Heart right ventricle (tissue), 16 donors: Measurements from ENCODE around the gene ASB5. TPM values are rescaled to one million over a fixed set of nuclear protein-coding genes. Genes with fewer than 3 reads are reported as not detected.

Source experiments
- ATAC-seq, 8 donors: fragments of 200-7000 bp; cut with Tn5 transposase; one replicate each; pipeline ENCODE4 v1.9.1; 2020; ENCODE audit warnings: mild to moderate bottlenecking in 8 of 8, moderate library complexity in 8 of 8, moderate number of reproducible peaks in 1 of 8
- DNase-seq, 2 donors: peaks; one replicate each; pipeline ENCODE4 v3.0.0-alpha.2; 2020
- H3K27ac ChIP-seq, 10 donors: fragments of 200-600 bp; sonication (generic) in 2 of 10; one replicate each; pipeline versions ENCODE4 v1.5.0 to v1.8.0; 2020 to 2022; ENCODE audit warnings: mild to moderate bottlenecking in 3 of 10
- H3K27me3 ChIP-seq, 7 donors: fragments of 200-600 bp; one replicate each; pipeline ENCODE4 v1.8.0; 2021 to 2022; ENCODE audit warnings: mild to moderate bottlenecking in 2 of 7
- H3K36me3 ChIP-seq, 9 donors: fragments of 200-600 bp; sonication (generic) in 1 of 9; one replicate each; pipeline versions ENCODE4 v1.5.0 to v1.8.0; 2020 to 2022; ENCODE audit warnings: mild to moderate bottlenecking in 2 of 9
- H3K4me1 ChIP-seq, 9 donors: fragments of 200-600 bp; sonication (generic) in 1 of 9; one replicate each; pipeline versions ENCODE4 v1.5.0 to v1.8.0; 2020 to 2022; ENCODE audit warnings: mild to moderate bottlenecking in 4 of 9
- H3K4me3 ChIP-seq, 10 donors: fragments of 200-600 bp; sonication (generic) in 2 of 10; one replicate each; pipeline versions ENCODE4 v1.5.0 to v1.8.0; 2020 to 2022; ENCODE audit warnings: mild to moderate bottlenecking in 7 of 10, moderate library complexity in 2 of 10
- H3K9me3 ChIP-seq, 11 donors: fragments of 200-600 bp in 10 of 11; sonication (generic) in 2 of 11; one replicate each; pipeline versions ENCODE4 v1.5.0 to v1.8.0; 2013 to 2022; ENCODE audit warnings: mild to moderate bottlenecking in 2 of 11, control low read depth in 1 of 11, moderate library complexity in 1 of 11
- WGBS, 2 donors: extraction: QIAGEN DNeasy Blood & Tissue Kit; methylation state at CpG; one replicate each; pipeline ENCODE4 v1.1.7; 2013; ENCODE audit warnings: inconsistent platforms in 1 of 2; 5-methylcytosine and 5-hydroxymethylcytosine counted together
- intact Hi-C, 10 donors: fragments of 100-400 bp; cut with DNase I; formaldehyde crosslinking; loops; one replicate each; pipeline versions ENCODE4 v1.11.1 to v1.14.2; 2022
- polyA plus RNA-seq, 2 donors: library from polyadenylated mRNA; stranded (reverse); fragments of 200-250 nt; gene quantifications; one replicate each; pipeline ENCODE4 v1.2.3, GENCODE V29; 2013
- total RNA-seq, 10 donors: library from RNA; stranded (reverse); fragmentation: NEBNext Ultra II Directional in 3 of 10; extraction: Animal tissue kit (Norgen Biotek cat#: 25700) in 3 of 10; gene quantifications; one replicate each; pipeline versions ENCODE4 v1.2.1 to v1.2.4, GENCODE V29; 2021 to 2023
- TF ChIP-seq, protein P1 (sequence below), 9 donors: fragments of 200-600 bp; sonication (generic) in 2 of 9; IDR thresholded peaks; one replicate each; pipeline versions ENCODE4 v1.5.0 to v1.8.0; 2021 to 2022; ENCODE audit warnings: antibody characterized with exemption in 9 of 9, mild to moderate bottlenecking in 5 of 9, moderate library complexity in 1 of 9
- donor health status: Arrhythmogenic right ventricular cardiomyopathy.
- donor health status: ischemic (EF 13 %, LVEDD 7.1; RV severe dilation, severe dysfunction).
- donor health status: healthy with polysubstance abuse.
- donor health status: DM: no; HTN: yes; CAD: no.
- donor health status: DM: no; HTN: no; CAD: no.
- donor health status: ischemic (EF 25% LVEDD 6.9; RV normal size, moderate dysfunction).
- donor health status: ischemic (EF 25% LVEDD 5.7; RV mildly dilated, moderate dysfunction).
- donor health status: healthy.
- donor health status: DM: yes; HTN: yes; CAD: no.
- donor health status: Ischemic cardiomyopathy.
- donor health status: ischemic (EF 35%, LVEDD 5.7; RV mildly dilated, moderate dysfunction).
- donor health status: nonischemic (EF 11% LVEDD 7.7; RV severe dilation, severe dysfunction).
- donor health status: DM: yes; HTN: yes; CAD: no.
- donor health status: PGD.
- donor health status: ischemic (EF 29% LVEDD 5.4; RV normal size, mild dysfunction).
- donor health status: nonischemic (EF 23%, LVEDD 6.1; RV moderate dilation, normal function).

The ASB5 gene
- total and polyA plus RNA-seq, 12 donors: 0.95 to 6.5 (median 3.8) TPM

DNA sequence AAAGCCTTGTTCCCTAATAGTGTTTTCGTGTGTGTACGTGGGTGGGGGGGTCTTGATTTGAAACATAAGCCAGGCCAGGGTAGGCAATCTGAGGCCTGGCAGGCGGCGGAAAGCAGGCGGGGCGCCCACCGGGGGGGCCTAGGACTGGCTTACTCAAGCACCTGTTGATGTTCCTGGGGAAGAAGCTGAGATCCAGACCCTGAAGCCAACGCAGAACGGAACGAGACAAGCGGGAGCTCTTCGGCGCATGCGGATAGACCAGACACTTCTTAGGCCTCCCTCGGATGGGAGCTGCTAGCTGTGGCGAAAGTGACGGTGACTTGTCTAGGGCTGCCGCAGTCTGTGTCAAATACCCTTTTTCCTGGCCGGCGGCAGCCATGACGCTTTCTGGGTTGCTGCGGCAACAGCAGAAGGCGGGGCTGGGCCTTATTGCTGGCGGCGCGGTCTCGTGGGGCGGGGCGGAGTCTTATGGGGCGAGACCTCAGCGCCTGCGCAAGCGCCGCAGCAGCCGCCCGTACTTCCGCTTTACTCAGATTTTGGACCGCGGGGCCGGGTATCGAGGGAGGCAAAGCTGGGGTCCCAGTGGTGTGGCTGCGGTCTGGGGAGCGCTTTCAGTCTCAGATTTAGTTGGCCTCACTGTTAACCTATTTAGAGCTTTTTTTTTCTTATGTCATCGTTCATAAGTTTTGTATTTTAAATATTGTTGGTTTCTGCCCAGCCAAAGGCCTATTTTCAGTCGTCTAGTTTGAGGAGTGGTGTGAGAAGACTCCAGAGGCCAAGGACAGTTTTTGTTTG, 73.6 kb downstream of the ASB5 start, which contains the start of gene SPATA4:
SPATA4 (minus strand) TSS at position 402 of the 795 bp plus-strand sequence; CDS start at position 379, 23 bp downstream.
- Histone ChIP-seq H3K36me3 (no peaks in the 10 kb centered on the region), H3K27ac (peak within 1 kb of the TSS in 9 of 10 donors; percentile 41 to 90 (median 82)), H3K9me3 (no peaks in the 10 kb centered on the region), H3K4me1 (peaks cover 0 to 11% (median 5%) of the 10 kb centered on the region in 9 donors), H3K4me3 (peak within 1 kb of the TSS; percentile 32 to 77 (median 67)), H3K27me3 (peaks cover 0 to 6% (median 0%) of the 10 kb centered on the region in 7 donors)
- intact Hi-C loops: loop anchor here in 7 of 10 donors (2.0 to 10.0 kb wide), 8 partner anchors 35 to 1119 kb away; partner anchors contain the start of gene SPCS3 (in 2 of the 7)
- peak; percentile 100 for ATAC-seq
- WGBS, 2 donors: 1% methylated on average over 45 of the region's 45 CpGs
- TF ChIP-seq, protein P1, sequence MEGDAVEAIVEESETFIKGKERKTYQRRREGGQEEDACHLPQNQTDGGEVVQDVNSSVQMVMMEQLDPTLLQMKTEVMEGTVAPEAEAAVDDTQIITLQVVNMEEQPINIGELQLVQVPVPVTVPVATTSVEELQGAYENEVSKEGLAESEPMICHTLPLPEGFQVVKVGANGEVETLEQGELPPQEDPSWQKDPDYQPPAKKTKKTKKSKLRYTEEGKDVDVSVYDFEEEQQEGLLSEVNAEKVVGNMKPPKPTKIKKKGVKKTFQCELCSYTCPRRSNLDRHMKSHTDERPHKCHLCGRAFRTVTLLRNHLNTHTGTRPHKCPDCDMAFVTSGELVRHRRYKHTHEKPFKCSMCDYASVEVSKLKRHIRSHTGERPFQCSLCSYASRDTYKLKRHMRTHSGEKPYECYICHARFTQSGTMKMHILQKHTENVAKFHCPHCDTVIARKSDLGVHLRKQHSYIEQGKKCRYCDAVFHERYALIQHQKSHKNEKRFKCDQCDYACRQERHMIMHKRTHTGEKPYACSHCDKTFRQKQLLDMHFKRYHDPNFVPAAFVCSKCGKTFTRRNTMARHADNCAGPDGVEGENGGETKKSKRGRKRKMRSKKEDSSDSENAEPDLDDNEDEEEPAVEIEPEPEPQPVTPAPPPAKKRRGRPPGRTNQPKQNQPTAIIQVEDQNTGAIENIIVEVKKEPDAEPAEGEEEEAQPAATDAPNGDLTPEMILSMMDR (IDR thresholded peaks at IDR 0.05): no peak
- peak; percentile 94 to 95 for DNase-seq

DNA sequence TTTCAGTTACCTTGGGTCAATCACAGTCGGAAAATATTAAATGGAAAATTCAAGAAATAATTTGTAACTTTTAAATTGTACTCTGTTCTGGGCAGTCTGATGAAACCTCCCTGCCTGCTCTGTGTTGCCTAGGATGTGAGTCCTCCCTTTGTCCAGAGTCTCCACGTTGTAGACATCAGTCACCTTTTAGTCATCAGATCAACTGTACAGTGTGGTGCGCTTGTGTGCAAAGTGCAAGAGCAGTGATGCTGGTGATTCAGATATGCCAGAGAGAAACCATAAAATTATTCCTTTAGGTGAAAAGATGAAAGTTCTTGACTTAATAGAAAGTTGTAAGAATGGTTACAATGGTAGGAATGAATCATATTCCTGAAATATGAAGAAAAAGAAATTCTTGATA, 75.1 kb downstream of the ASB5 start:
- intact Hi-C loops: loop anchor here in 6 of 10 donors (2.0 to 10.0 kb wide), 6 partner anchors 37 to 1121 kb away; partner anchors contain the start of gene SPCS3 (in 1 of the 6)
- Histone ChIP-seq H3K4me1 (peaks cover 0 to 11% (median 5%) of the 10 kb centered on the region in 9 donors), H3K27me3 (peaks cover 0 to 6% (median 0%) of the 10 kb centered on the region in 7 donors), H3K4me3 (no peak overlapping the region), H3K36me3 (no peaks in the 10 kb centered on the region), H3K27ac (no peak overlapping the region), H3K9me3 (no peaks in the 10 kb centered on the region)
- ATAC-seq (no peak), DNase-seq (no peak)
- TF ChIP-seq, protein P1 (IDR thresholded peaks at IDR 0.05): no peak
- 70 to 72% methylated on average over 3 of the region's 3 CpGs for WGBS, 2 donors

DNA sequence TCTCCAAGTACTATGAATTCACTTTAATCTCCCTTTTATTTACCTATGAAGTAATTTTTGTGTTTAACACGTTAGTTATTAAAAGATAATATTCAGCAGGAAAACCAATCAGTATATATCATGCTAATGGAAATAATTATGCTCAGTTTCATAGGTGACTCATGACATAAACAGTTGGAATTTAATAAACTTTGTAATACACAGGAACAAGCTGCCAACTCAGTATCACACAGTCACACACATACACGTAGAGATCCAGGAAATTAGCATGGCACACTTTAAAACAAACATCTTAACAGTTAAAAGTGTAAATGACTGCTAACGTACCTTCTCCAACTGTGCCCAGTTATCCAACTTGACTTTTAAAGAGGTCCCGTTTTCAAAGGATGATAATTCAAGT, 75.9 kb downstream of the ASB5 start:
- WGBS, 2 donors: 30 to 31% methylated on average over 4 of the region's 4 CpGs
- Histone ChIP-seq H3K4me3 (no peak overlapping the region), H3K27me3 (peaks cover 0 to 6% (median 0%) of the 10 kb centered on the region in 7 donors), H3K36me3 (no peaks in the 10 kb centered on the region), H3K27ac (no peak overlapping the region), H3K9me3 (no peaks in the 10 kb centered on the region), H3K4me1 (peaks cover 0 to 11% (median 5%) of the 10 kb centered on the region in 9 donors)
- intact Hi-C loops: loop anchor here in 5 of 10 donors (5.0 to 10.0 kb wide), 4 partner anchors 82 to 1122 kb away; partner anchors contain the start of gene SPCS3 (in 1 of the 5)
- ATAC-seq (no peak), DNase-seq (no peak)
- TF ChIP-seq, protein P1 (IDR thresholded peaks at IDR 0.05): no peak

DNA sequence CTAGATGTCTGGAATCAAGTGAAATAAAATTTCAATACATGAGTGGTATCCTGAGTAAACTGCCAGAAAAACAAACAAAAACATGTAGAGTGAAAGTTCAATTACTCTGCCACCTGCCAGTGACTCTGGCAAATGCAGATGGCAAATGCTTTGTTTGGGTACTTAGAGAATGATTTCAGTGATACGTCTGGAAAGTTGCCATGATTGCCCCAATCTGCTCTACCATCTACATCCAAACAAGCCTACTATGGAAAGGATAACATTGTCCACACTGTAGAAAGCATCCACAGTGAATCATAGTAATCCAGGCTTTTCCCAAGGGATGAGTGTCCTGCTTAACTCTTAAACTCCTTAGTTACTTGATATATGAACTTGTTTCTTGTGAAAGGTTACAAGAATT, 77.0 kb downstream of the ASB5 start:
- no peak for ATAC-seq
- Histone ChIP-seq H3K9me3 (no peaks in the 10 kb centered on the region), H3K27ac (no peak overlapping the region), H3K4me3 (no peak overlapping the region), H3K36me3 (no peaks in the 10 kb centered on the region), H3K4me1 (peaks cover 0 to 11% (median 5%) of the 10 kb centered on the region in 9 donors), H3K27me3 (peaks cover 0 to 6% (median 0%) of the 10 kb centered on the region in 7 donors)
- TF ChIP-seq, protein P1 (IDR thresholded peaks at IDR 0.05): no peak
- 24 to 33% methylated on average over 1 of the region's 1 CpG for WGBS, 2 donors
- intact Hi-C loops: loop anchor here in 5 of 10 donors (5.0 to 10.0 kb wide), 4 partner anchors 83 to 1123 kb away; partner anchors contain the start of gene SPCS3 (in 1 of the 5)
- DNase-seq: no peak
